Measurements from ENCODE around the gene SERPINB7. TPM values are rescaled to one million over a fixed set of nuclear protein-coding genes. Genes with fewer than 3 reads are reported as not detected.

Gene SERPINB7
- not detected for total RNA-seq
- polyA plus RNA-seq, result not detected
- long read RNA-seq, donor 1, result 0 reads
- long read RNA-seq, donor 2, result 0 reads

GRCh38 chr18:63775166-63775730, at the start of gene SERPINB7:
Gene SERPINB7, plus strand, starts transcription at chr18:63775418. Its CDS starts 6,955 bp downstream, at chr18:63782373.
- Histone ChIP-seq H3K27me3 (replicated peaks in 1 of 7) (no peaks in the 10 kb centered on the region), H3K36me3 (no peaks in the 10 kb centered on the region), H3K4me1 (no peaks in the 10 kb centered on the region), H3K27ac (no peak within 1 kb of the TSS), H3K9me3 (no peaks in the 10 kb centered on the region), H3K4me3 (no peak within 1 kb of the TSS)
- no peak for DNase-seq
- intact Hi-C loops (cut with DNase I; ENCODE audit: low total_unique reads), result no loop called here
- WGBS, 5 donors, result 73 to 88% (median 78%) methylated on average over 2 of the region's 2 CpGs
- TF ChIP-seq CTCF (IDR thresholded peaks at IDR 0.05 in 8 of 11, conservative IDR thresholded peaks at IDR 0.05 in 3 of 11) (no peak), POLR2AphosphoS5 (IDR thresholded peaks at IDR 0.05) (no peak), POLR2A (IDR thresholded peaks at IDR 0.05) (no peak)

GRCh38 chr18:63725682-63726480, 49.3 kb upstream of the SERPINB7 start:
- 15 to 46% (median 20%) methylated on average over 3 of the region's 3 CpGs for WGBS, 5 donors
- Histone ChIP-seq H3K36me3 (no peaks in the 10 kb centered on the region), H3K4me1 (no peaks in the 10 kb centered on the region), H3K9me3 (no peaks in the 10 kb centered on the region), H3K27ac (no peak overlapping the region), H3K27me3 (replicated peaks in 1 of 7) (peaks cover 0 to 4% (median 0%) of the 10 kb centered on the region in 7 donors), H3K4me3 (no peak overlapping the region)
- DNase-seq, result no peak
- TF ChIP-seq POLR2A (IDR thresholded peaks at IDR 0.05), result no peak
- no peak for TF ChIP-seq CTCF (IDR thresholded peaks at IDR 0.05 in 8 of 11, conservative IDR thresholded peaks at IDR 0.05 in 3 of 11)
- no peak for TF ChIP-seq POLR2AphosphoS5 (IDR thresholded peaks at IDR 0.05)
- intact Hi-C loops (cut with DNase I; ENCODE audit: low total_unique reads), result no loop called here

- no peak for DNase-seq
- Histone ChIP-seq H3K27me3 (replicated peaks in 1 of 7) (peaks cover 0 to 4% (median 0%) of the 10 kb centered on the region in 7 donors), H3K4me1 (no peaks in the 10 kb centered on the region), H3K9me3 (peaks cover 0 to 5% (median 0%) of the 10 kb centered on the region in 8 donors), H3K27ac (no peak overlapping the region), H3K4me3 (no peak overlapping the region), H3K36me3 (no peaks in the 10 kb centered on the region)
- intact Hi-C loops (cut with DNase I; ENCODE audit: low total_unique reads), result no loop called here
- TF ChIP-seq CTCF (IDR thresholded peaks at IDR 0.05 in 8 of 11, conservative IDR thresholded peaks at IDR 0.05 in 3 of 11) (no peak), POLR2A (IDR thresholded peaks at IDR 0.05) (no peak), POLR2AphosphoS5 (IDR thresholded peaks at IDR 0.05) (no peak)
- 62 to 84% (median 72%) methylated on average over 5 of the region's 5 CpGs for WGBS, 5 donors
Measured at GRCh38 chr18:63730773-63731172, 44.4 kb upstream of the SERPINB7 start.

- Histone ChIP-seq H3K9me3 (peaks cover 0 to 5% (median 0%) of the 10 kb centered on the region in 8 donors), H3K27me3 (replicated peaks in 1 of 7) (peaks cover 0 to 3% (median 0%) of the 10 kb centered on the region in 7 donors), H3K4me3 (no peak overlapping the region), H3K27ac (no peak overlapping the region), H3K4me1 (no peaks in the 10 kb centered on the region), H3K36me3 (no peaks in the 10 kb centered on the region)
- no peak for DNase-seq
- intact Hi-C loops (cut with DNase I; ENCODE audit: low total_unique reads), result no loop called here
- WGBS, 5 donors, result 70 to 87% (median 79%) methylated on average over 3 of the region's 3 CpGs
- TF ChIP-seq POLR2A (IDR thresholded peaks at IDR 0.05), result no peak
- no peak for TF ChIP-seq CTCF (IDR thresholded peaks at IDR 0.05 in 8 of 11, conservative IDR thresholded peaks at IDR 0.05 in 3 of 11)
- TF ChIP-seq POLR2AphosphoS5 (IDR thresholded peaks at IDR 0.05), result no peak
Measured at GRCh38 chr18:63731215-63731614, 44.0 kb upstream of the SERPINB7 start.

All from spleen (tissue), 13 donors.